GM12892 (cell line): ENCODE measurements around the gene SPATA25.

ENCODE experiments used
- POLR2A ChIP-seq: IDR thresholded peaks from 2 replicates; pipeline ENCODE4 v1.6.1; 2011; ENCODE audit warnings: low read depth, low read length, control low read depth
- TAF1 ChIP-seq: IDR thresholded peaks from 2 replicates; pipeline ENCODE4 v1.6.1; 2011; ENCODE audit warnings: low read depth, mild to moderate bottlenecking, control low read depth, low read length, borderline replicate concordance

DNA sequence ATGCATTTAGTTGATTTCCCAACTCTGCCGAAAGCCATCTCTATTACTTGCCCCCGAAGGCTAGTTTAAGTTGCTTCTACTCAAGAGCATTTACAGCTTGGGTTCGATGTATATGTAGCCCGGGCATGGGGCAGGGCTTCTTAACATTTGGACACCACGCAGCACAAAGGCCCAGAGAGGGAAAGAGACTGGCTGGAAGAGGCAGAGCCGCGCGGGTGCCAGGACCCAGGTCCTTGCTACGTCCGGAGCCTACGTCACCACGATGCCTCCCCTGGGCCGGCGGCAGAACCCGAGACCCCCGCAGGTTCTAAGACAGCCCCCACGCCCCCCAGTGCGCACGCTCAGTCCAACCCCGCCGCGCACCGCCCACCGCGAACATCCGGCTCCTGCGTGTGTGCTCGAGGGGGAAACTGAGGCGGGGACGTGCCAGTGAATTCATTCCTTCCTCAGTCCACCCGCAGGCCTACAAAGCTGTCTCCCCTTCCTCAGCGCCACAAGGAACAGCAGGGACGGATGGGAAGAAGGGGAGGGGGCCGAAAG, 46.7 kb upstream of the SPATA25 start:
- no peak for TF ChIP-seq POLR2A
- TF ChIP-seq TAF1, result no peak
